HepG2 (cell line): ENCODE data around the gene RNASE13. TPM values are rescaled to one million over a fixed set of nuclear protein-coding genes. Genes with fewer than 3 reads are reported as not detected.

Source experiments
- ATF7-NPFF ChIP-seq: sonication (generic); formaldehyde crosslinking; IDR thresholded peaks from 2 replicates; pipeline ENCODE4 v1.8.1; 2023; ENCODE audit warnings: mild to moderate bottlenecking, low read depth, missing genetic modification reagents, moderate library complexity
- BORCS8-MEF2B ChIP-seq: sonication (generic); formaldehyde crosslinking; IDR thresholded peaks from 2 replicates; pipeline ENCODE4 v1.8.0; 2022; ENCODE audit warnings: mild to moderate bottlenecking, missing genetic modification reagents
- CC2D1A ChIP-seq: sonication (generic); formaldehyde crosslinking; IDR thresholded peaks from 2 replicates; pipeline ENCODE4 v1.8.1; 2023; ENCODE audit warnings: mild to moderate bottlenecking, missing genetic modification reagents
- CREB1 ChIP-seq, 2 experiments: fragments of 450-650 bp in 1 of 2; IDR thresholded peaks; 2 replicates each; pipeline ENCODE4 v1.6.1; 2016 to 2017; ENCODE audit warnings: control low read depth in 1 of 2, mild to moderate bottlenecking in 1 of 2, missing compliant biosample characterization in 1 of 2, missing genetic modification characterization in 1 of 2
- MXI1 ChIP-seq: IDR thresholded peaks from 3 replicates; pipeline ENCODE4 v1.6.1; 2012; ENCODE audit warnings: low read depth, low read length, inconsistent platforms, borderline replicate concordance
- MYC ChIP-seq: sonication (generic); formaldehyde crosslinking; IDR thresholded peaks from 2 replicates; pipeline ENCODE4 v1.9.0; 2021; ENCODE audit warnings: missing genetic modification reagents, borderline replicate concordance
- NAIF1 ChIP-seq: sonication (generic); formaldehyde crosslinking; IDR thresholded peaks from 2 replicates; pipeline ENCODE4 v1.5.0; 2020; ENCODE audit warnings: mild to moderate bottlenecking, missing genetic modification reagents, borderline replicate concordance
- PBX2 ChIP-seq: IDR thresholded peaks from 2 replicates; pipeline ENCODE4 v1.6.1; 2016; ENCODE audit warnings: control low read depth
- PRPF4 ChIP-seq: fragments of 200-400 bp; formaldehyde crosslinking; IDR thresholded peaks from 2 replicates; pipeline ENCODE4 v1.6.1; 2016; ENCODE audit warnings: low read length, low read depth; ENCODE audit not compliant: poor library complexity, severe bottlenecking
- SOX5 ChIP-seq: IDR thresholded peaks from 2 replicates; pipeline ENCODE4 v1.6.1; 2016; ENCODE audit warnings: borderline replicate concordance
- TFAP4 ChIP-seq: sonication (generic); IDR thresholded peaks from 2 replicates; pipeline ENCODE4 v1.6.1; 2016; ENCODE audit warnings: low read depth, borderline replicate concordance
- YEATS4 ChIP-seq: sonication (generic); formaldehyde crosslinking; IDR thresholded peaks from 2 replicates; pipeline ENCODE4 v1.4.0; 2020; ENCODE audit warnings: missing genetic modification reagents, borderline replicate concordance
- ZNF44 ChIP-seq: sonication (generic); formaldehyde crosslinking; IDR thresholded peaks from 2 replicates; pipeline ENCODE4 v1.5.1; 2020; ENCODE audit warnings: mild to moderate bottlenecking, missing genetic modification reagents
- ZNF556 ChIP-seq: sonication (generic); formaldehyde crosslinking; IDR thresholded peaks from 2 replicates; pipeline ENCODE4 v1.4.0; 2020; ENCODE audit warnings: mild to moderate bottlenecking, missing genetic modification reagents, borderline replicate concordance
- polyA plus RNA-seq, 8 experiments: library from polyadenylated mRNA; depleted of rRNA in 3 of 8; stranded (reverse) in 7 of 8; unstranded in 1 of 8; fragments of >200 nt; fragmentation: Illumina TruSeq in 4 of 8; extraction: Trizol in 4 of 8; gene quantifications; 2 replicates each; pipeline versions ENCODE4 v1.2.1 to v1.2.3, GENCODE V29; 2011 to 2016; ENCODE audit warnings: low read depth in 4 of 8, missing spikeins in 1 of 8, mixed read lengths in 1 of 8; ENCODE audit not compliant: insufficient read depth in 1 of 8
- total RNA-seq, 5 experiments: library from RNA; depleted of rRNA; stranded (reverse); fragments of >200 nt; fragmentation: Illumina TruSeq; extraction: Trizol; gene quantifications; 2 replicates each; pipeline ENCODE4 v1.2.3, GENCODE V29; 2016; ENCODE audit warnings: low read depth in 1 of 5
- TF ChIP-seq, protein P1 (sequence below): sonication (generic); formaldehyde crosslinking; IDR thresholded peaks from one replicate; pipeline ENCODE4 v1.5.1; 2020; ENCODE audit warnings: mild to moderate bottlenecking, missing genetic modification reagents; ENCODE audit errors: not compliant biosample characterization
- TF ChIP-seq, protein P2 (sequence below): sonication (generic); formaldehyde crosslinking; IDR thresholded peaks from 2 replicates; pipeline ENCODE4 v1.4.0; 2020; ENCODE audit warnings: mild to moderate bottlenecking, missing genetic modification reagents

The RNASE13 gene
- total and polyA plus RNA-seq, 2 of the 13 experiments (the other 11 are each of a cell fraction or from before 2014, with no cell fraction given): 1.0 TPM; not detected in 1

DNA sequence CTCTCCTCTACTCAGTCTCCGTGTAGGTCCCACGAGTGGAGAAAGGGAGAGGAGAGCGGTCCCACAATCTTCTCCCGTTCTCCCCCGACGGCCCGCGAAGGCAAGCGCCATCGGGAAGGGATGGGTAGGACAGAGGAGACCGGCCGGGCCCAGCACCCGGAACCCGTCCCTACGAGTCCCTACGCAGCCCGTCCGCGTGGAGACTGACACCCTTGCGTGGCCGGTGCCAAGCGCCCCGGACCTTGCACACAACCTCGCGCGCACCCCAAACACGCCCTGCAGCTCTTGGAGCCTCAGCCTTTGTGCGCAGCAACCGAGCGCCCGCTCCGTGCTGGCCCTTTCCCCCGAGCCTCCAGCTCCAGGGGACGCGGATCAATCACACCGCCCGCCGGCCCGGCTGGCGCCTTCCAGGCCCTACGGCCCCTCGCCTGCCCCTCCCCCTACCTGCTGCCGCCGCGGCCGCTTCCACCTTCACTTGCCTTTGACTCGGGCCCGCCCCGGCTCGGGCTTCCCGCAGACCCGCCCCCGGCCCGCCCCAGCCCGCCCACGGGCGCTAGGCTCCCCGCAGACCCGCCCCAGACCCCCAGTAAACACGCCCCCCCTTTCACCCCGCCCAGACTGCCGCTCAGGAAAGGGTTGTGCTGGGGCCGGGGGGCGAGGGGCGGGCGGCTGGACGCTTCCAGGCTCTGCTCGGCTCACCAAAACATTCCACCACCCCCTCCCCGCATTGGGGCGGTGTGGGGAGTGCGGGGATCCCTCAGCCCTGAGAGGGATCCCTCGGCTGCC lies 9.8 kb downstream of the RNASE13 start, which contains the start of gene NDRG2 (continued):
- no peak for TF ChIP-seq CC2D1A (CRISPR knock-in tag)
- TF ChIP-seq PRPF4: peak; percentile 64
- no peak for TF ChIP-seq SOX5 (CRISPR knock-in tag)
- TF ChIP-seq CREB1 (IDR thresholded peaks at IDR 0.05): no peak
- TF ChIP-seq CREB1 (CRISPR knock-in tag; IDR thresholded peaks at IDR 0.05): no peak
- TF ChIP-seq MYC (CRISPR knock-in tag): peak; percentile 93
- 0 out of 3 replicates have a peak, but pooled peaks have one; percentile 6 for TF ChIP-seq MXI1
- no peak for TF ChIP-seq ZNF44 (CRISPR knock-in tag)
- no peak; the same call in 1 of the 2 replicates for TF ChIP-seq BORCS8-MEF2B (CRISPR knock-in tag)
- no peak for TF ChIP-seq ZNF556 (CRISPR knock-in tag)
- peak; percentile 55; the same call in 1 of the 2 replicates for TF ChIP-seq TFAP4
- TF ChIP-seq, protein P1, sequence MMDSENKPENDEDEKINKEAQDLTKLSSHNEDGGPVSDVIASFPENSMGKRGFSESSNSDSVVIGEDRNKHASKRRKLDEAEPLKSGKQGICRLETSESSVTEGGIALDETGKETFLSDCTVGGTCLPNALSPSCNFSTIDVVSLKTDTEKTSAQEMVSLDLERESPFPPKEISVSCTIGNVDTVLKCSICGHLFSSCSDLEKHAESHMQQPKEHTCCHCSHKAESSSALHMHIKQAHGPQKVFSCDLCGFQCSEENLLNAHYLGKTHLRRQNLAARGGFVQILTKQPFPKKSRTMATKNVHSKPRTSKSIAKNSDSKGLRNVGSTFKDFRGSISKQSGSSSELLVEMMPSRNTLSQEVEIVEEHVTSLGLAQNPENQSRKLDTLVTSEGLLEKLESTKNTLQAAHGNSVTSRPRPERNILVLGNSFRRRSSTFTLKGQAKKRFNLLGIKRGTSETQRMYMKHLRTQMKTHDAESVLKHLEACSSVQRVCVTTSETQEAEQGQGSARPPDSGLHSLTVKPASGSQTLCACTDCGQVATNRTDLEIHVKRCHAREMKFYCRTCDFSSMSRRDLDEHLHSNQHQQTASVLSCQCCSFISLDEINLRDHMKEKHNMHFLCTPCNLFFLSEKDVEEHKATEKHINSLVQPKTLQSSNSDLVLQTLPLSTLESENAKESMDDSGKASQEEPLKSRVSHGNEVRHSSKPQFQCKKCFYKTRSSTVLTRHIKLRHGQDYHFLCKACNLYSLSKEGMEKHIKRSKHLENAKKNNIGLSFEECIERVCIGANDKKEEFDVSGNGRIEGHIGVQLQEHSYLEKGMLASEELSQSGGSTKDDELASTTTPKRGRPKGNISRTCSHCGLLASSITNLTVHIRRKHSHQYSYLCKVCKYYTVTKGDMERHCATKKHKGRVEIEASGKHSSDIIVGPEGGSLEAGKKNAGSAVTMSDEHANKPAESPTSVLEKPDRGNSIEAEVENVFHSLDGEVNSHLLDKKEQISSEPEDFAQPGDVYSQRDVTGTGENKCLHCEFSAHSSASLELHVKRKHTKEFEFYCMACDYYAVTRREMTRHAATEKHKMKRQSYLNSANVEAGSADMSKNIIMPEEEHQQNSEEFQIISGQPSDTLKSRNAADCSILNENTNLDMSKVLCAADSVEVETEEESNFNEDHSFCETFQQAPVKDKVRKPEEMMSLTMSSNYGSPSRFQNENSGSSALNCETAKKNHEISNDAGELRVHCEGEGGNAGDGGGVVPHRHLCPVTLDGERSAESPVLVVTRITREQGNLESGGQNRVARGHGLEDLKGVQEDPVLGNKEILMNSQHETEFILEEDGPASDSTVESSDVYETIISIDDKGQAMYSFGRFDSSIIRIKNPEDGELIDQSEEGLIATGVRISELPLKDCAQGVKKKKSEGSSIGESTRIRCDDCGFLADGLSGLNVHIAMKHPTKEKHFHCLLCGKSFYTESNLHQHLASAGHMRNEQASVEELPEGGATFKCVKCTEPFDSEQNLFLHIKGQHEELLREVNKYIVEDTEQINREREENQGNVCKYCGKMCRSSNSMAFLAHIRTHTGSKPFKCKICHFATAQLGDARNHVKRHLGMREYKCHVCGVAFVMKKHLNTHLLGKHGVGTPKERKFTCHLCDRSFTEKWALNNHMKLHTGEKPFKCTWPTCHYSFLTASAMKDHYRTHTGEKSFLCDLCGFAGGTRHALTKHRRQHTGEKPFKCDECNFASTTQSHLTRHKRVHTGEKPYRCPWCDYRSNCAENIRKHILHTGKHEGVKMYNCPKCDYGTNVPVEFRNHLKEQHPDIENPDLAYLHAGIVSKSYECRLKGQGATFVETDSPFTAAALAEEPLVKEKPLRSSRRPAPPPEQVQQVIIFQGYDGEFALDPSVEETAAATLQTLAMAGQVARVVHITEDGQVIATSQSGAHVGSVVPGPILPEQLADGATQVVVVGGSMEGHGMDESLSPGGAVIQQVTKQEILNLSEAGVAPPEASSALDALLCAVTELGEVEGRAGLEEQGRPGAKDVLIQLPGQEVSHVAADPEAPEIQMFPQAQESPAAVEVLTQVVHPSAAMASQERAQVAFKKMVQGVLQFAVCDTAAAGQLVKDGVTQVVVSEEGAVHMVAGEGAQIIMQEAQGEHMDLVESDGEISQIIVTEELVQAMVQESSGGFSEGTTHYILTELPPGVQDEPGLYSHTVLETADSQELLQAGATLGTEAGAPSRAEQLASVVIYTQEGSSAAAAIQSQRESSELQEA (CRISPR knock-in tag): no peak
- TF ChIP-seq ATF7-NPFF (CRISPR knock-in tag): peak; percentile 87
- TF ChIP-seq, protein P2, sequence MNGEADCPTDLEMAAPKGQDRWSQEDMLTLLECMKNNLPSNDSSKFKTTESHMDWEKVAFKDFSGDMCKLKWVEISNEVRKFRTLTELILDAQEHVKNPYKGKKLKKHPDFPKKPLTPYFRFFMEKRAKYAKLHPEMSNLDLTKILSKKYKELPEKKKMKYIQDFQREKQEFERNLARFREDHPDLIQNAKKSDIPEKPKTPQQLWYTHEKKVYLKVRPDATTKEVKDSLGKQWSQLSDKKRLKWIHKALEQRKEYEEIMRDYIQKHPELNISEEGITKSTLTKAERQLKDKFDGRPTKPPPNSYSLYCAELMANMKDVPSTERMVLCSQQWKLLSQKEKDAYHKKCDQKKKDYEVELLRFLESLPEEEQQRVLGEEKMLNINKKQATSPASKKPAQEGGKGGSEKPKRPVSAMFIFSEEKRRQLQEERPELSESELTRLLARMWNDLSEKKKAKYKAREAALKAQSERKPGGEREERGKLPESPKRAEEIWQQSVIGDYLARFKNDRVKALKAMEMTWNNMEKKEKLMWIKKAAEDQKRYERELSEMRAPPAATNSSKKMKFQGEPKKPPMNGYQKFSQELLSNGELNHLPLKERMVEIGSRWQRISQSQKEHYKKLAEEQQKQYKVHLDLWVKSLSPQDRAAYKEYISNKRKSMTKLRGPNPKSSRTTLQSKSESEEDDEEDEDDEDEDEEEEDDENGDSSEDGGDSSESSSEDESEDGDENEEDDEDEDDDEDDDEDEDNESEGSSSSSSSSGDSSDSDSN (CRISPR knock-in tag): peak; percentile 90
- TF ChIP-seq YEATS4 (CRISPR knock-in tag): peak; percentile 85
- TF ChIP-seq NAIF1: no peak; the same call in 1 of the 2 replicates
- no peak for TF ChIP-seq PBX2
